GM12864 (cell line): ENCODE measurements around the gene CD46.

Experiments used
- DNase-seq: peaks from one replicate; pipeline ENCODE4 v3.0.0-alpha.2; 2011; ENCODE audit warnings: low read depth
- H3K4me3 ChIP-seq: 2 replicates; pipeline ENCODE4 v1.5.1; 2011; ENCODE audit warnings: mild to moderate bottlenecking, low read depth, low read length, control low read depth
- CTCF ChIP-seq: IDR thresholded peaks from 2 replicates; pipeline ENCODE4 v1.5.1; 2011; ENCODE audit warnings: low read depth, mild to moderate bottlenecking, moderate library complexity, low read length, control low read depth, inconsistent platforms; ENCODE audit errors: missing control alignments

Gene CD46

GRCh38 chr1:207831517-207832327, 79.9 kb downstream of the CD46 start:
- TF ChIP-seq CTCF: no peak
- peak; percentile 75 for DNase-seq
- no peak overlapping the region; the same call in 1 of the 2 replicates for H3K4me3 ChIP-seq

- no peak for TF ChIP-seq CTCF
- no peak for DNase-seq
- no peak overlapping the region for H3K4me3 ChIP-seq
Measured at GRCh38 chr1:207832796-207833195, 80.9 kb downstream of the CD46 start.

GRCh38 chr1:207833381-207833780, 81.5 kb downstream of the CD46 start:
- no peak for DNase-seq
- no peak for TF ChIP-seq CTCF
- no peak overlapping the region for H3K4me3 ChIP-seq

DNA sequence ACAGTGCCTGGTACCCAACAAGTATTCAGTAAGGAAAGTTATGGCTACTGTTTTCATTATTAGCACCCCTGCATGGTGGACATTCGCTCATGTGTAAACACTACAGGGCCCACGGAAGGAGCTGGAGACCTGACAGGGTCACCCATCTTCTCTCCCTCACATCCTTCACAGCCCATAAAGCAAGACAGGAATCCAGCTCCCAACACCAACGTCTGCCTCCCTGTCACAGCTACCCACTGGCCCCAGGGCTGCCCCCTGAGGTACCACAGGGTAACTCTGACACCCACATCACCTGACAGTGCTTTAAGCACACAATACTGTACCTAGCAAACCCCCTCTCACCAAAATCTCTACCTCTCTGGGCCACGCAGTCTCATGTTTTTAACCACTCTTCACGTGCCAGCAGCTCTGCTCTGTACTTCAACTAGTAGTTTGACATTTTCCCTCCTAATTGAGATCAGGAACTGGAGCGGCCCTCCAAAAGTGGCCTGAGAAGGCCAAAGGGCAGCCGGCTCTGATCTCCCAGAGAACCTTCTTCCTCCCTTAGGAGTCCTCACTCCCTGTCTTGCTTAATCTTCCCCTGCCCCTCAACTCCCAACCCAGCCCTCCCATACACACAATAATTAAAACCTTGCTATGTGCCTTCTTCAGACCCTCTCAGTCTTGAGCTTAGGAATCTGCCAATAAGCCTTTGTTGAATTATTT, 82.3 kb downstream of the CD46 start:
- no peak for DNase-seq
- no peak overlapping the region for H3K4me3 ChIP-seq
- no peak for TF ChIP-seq CTCF

- DNase-seq: no peak
- TF ChIP-seq CTCF: no peak
Measured at GRCh38 chr1:207835958-207836357, 84.1 kb downstream of the CD46 start.

DNA sequence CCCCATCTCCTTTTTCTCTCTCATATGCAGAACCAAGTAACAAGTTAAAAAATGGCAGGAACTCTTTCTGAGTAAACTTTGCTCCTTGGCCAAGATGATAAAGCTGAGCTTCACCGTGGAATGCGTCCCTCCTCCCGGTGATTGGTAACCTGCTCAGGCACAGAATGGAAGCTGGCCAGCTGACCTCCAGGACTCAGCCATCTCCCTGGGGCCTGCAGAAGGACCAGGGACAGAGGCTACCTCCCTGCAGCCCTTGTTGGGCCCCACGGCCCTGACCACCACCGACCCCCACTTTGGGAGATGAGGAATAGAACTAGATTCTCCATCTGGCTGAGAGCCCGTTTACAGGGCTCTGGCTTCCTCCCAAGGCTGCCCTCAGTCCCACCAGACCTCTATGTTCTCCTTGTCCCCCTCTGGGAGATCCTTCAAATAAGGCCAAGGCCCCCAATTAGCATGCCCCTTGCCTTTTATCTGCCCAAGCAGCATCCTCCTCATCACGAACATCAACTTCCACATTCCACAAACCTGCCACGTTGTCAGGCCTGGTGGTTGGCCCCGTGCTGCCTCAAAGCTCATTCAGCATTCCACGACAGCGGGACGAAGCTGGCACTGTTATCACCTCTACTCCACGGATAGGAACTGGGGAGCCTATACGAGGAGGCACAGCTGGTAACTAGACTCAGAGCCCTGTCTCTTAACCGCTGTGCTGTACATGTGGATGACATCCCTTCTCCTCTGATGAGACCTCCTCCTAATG, 84.9 kb downstream of the CD46 start:
- no peak for DNase-seq
- no peak for TF ChIP-seq CTCF
- no peak overlapping the region for H3K4me3 ChIP-seq

More at GRCh38 chr1:207835958-207836357, 84.1 kb downstream of the CD46 start:
- H3K4me3 ChIP-seq: no peak overlapping the region
